ENCODE measurements around the gene CFDP1.

Gene CFDP1

DNA sequence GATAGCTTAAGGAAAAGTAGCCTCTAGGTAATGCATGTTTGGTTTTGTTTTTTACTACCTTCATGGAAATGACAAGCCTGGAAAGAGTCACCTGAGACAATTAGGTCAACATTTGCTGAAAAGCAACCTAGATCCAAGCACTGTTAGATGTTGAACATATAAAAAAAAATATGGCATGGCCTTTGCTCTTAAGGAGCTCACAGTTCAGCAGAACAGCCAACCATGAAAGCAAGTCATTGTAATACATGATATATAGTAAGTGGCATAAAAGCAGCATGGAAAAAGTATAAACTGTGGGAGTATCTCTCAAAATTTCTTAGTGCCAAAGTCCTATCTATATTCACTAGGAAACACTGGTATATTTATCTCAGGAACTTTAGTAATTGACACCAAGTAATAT, 31.6 kb downstream of the CFDP1 start:
- DNase-seq (ENCODE audit: low spot score) = no peak
- TF ChIP-seq, protein P1, sequence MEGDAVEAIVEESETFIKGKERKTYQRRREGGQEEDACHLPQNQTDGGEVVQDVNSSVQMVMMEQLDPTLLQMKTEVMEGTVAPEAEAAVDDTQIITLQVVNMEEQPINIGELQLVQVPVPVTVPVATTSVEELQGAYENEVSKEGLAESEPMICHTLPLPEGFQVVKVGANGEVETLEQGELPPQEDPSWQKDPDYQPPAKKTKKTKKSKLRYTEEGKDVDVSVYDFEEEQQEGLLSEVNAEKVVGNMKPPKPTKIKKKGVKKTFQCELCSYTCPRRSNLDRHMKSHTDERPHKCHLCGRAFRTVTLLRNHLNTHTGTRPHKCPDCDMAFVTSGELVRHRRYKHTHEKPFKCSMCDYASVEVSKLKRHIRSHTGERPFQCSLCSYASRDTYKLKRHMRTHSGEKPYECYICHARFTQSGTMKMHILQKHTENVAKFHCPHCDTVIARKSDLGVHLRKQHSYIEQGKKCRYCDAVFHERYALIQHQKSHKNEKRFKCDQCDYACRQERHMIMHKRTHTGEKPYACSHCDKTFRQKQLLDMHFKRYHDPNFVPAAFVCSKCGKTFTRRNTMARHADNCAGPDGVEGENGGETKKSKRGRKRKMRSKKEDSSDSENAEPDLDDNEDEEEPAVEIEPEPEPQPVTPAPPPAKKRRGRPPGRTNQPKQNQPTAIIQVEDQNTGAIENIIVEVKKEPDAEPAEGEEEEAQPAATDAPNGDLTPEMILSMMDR (IDR thresholded peaks at IDR 0.05; ENCODE audit: extremely low read depth, missing control alignments) = no peak

DNA sequence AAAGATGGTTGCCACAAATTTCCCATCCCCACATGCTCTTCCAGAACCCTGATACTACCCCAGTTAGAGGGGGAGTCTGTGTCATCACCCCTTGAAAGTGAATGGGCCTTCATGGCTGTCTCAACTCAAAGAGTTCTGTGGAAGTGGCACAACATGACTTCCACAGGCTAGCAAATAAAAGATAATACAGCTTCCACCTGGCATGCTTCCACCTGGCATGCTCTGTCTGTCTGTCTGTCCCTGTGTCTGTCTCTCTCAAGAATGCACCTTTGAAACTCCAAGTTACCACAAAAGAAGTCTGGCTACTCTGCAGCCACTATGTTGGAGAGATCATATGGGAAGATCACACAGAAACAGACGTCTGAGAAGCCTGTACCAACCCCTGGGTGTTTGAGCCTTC, 35.0 kb downstream of the CFDP1 start:
- no peak for DNase-seq (ENCODE audit: low spot score)
- TF ChIP-seq, protein P1 (IDR thresholded peaks at IDR 0.05; ENCODE audit: extremely low read depth, missing control alignments) = no peak

DNA sequence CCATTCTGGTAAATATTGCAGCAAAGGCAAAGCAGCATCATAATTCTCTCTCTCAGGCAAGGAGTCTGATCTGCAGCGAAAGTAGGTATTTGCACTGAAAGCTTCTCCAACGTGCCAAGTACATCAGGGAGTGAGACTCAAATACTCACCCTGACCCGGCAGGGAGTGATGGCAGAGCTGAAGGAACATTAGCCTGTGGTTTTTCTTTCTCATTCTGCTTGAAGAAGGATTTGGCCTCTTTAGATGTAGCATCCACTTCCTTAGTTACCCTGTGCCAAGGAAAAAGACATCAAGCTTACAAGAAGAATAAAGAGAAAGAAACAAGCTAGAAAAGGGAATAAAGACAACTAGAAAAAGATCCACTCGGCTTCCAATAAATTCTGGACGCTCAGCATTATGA, 38.4 kb downstream of the CFDP1 start:
- no peak for DNase-seq (ENCODE audit: low spot score)
- TF ChIP-seq, protein P1 (IDR thresholded peaks at IDR 0.05; ENCODE audit: extremely low read depth, missing control alignments) = no peak

DNA sequence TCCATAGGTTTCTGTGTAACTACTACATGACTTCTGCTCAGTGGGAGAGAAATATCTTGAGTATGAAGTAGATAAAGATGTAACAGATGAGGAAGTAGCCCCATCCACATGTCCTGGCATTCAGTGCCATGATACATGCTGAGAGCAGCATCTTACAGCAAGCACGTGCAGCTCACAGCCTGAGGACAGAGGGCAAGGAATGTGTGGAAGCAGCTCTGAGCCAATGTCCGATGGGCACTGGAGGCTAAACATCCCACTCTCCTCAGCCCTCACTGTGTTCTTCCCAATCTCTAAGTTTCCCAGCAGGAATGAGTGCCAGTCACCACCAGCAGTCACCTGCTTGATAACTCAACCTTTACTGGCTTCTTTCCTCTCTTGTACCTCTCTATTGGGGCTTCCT, 40.4 kb downstream of the CFDP1 start:
- DNase-seq (ENCODE audit: low spot score) = no peak
- TF ChIP-seq, protein P1 (IDR thresholded peaks at IDR 0.05; ENCODE audit: extremely low read depth, missing control alignments) = no peak

DNA sequence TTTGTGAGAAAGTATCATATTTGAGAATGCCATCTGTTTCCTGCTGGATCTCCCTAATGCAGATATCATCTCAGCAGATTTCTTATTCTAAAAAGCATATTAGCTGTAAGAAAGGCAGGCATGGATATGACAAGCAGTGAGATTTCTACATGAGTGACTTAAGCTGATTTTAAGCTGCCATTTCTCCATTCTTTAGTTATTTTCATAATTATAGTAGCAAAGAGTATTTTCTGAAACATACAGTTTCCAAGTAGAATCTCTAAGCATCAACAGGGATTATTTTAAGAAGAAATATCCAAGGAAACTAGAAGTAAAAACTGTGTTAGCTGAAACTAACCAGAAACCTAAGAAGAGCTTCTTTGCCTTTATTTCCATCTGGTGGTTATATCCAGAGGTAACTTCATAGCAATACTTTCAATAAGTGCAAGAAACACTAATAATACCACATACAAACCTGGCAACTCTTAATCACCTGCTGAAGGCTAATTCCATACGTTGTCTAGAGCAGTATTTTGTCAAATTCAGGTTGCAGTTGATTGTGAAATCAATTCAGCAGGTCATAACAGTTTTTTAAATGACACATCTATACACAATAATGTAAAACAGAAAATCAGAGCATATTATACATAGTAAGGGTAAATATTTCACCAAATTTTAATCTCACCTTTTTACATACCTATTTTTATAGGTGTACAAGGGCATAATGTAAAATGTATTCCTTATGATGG, 42.2 kb downstream of the CFDP1 start:
- TF ChIP-seq, protein P1 (IDR thresholded peaks at IDR 0.05; ENCODE audit: extremely low read depth, missing control alignments) = no peak

DNA sequence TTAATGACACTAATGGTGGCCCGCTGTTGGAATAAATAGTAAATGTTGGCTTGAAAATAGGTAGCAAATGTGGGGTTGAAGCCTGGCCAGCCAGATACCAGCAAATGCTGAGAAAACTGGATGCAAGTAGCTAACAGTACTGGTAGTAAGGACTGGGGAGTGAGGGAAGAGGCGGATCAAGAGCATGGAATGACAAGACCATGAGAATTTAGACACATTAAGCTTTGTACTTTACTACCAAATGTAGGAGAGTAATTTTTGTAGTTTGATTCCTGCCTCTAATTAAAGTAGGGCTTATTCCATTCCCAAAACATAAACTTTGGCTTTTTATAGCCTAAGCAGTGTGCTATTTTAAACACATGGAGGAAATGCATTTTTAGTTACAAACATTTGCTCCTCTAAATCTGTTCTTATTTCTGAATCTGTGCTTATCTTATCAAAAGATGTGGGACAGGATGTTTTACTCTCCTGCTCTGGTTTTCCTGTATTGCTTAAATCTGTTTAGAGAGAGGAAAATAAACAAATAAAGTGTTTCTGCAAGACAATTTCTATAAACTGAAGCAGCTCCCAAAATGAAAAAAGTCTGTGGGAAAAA, 44.1 kb downstream of the CFDP1 start:
- DNase-seq (ENCODE audit: low spot score) = no peak
- TF ChIP-seq, protein P1 (IDR thresholded peaks at IDR 0.05; ENCODE audit: extremely low read depth, missing control alignments) = no peak

More for the DNA sequence above, 42.2 kb downstream of the CFDP1 start:
- no peak for DNase-seq (ENCODE audit: low spot score)

DNA sequence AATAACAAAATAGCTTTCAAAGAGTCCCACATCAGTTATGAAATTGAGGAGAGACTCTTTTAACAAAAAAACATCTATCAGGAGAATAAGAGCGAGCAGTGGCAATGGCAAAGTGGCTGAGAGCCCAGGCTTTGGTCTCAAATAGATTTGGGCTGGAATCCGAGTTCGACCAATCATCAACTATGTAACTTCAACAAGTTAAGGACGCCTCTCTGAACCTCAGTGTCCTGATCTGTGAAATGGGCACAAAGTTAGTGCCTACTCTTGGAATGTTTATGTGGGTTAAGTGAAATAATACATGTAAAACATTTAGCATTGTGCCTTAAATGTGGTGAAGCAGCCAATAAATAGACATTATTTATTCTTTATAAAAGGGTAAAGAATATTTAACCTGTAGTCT, 45.4 kb downstream of the CFDP1 start:
- TF ChIP-seq, protein P1 (IDR thresholded peaks at IDR 0.05; ENCODE audit: extremely low read depth, missing control alignments) = no peak
- no peak for DNase-seq (ENCODE audit: low spot score)
